Adrenal gland (tissue), 5 donors: ENCODE data around the gene CTSS.

ENCODE experiments used
- CTCF ChIP-seq, 6 experiments: fragments of 450-650 bp in 4 of 6; fragments of 200-600 bp in 2 of 6; sonication (generic) in 1 of 6; IDR thresholded peaks; 1 replicate in 5 of 6; 2 replicates in 1 of 6; pipeline versions ENCODE4 v1.5.1 to v1.8.0; 2016 to 2021; ENCODE audit warnings: antibody characterized with exemption in 6 of 6, mild to moderate bottlenecking in 2 of 6, moderate library complexity in 1 of 6
- POLR2A ChIP-seq, 2 donors: fragments of 450-650 bp; IDR thresholded peaks; one replicate each; pipeline ENCODE4 v1.6.1; 2017; ENCODE audit warnings: antibody characterized with exemption in 2 of 2, mild to moderate bottlenecking in 2 of 2, moderate library complexity in 1 of 2
- donor health status: DM: no; HTN: no; CAD: no.

- TF ChIP-seq POLR2A (IDR thresholded peaks at IDR 0.05) (no peak), CTCF (IDR thresholded peaks at IDR 0.05) (no peak)
These were observed 3.8 kb downstream of the CTSS start for GRCh38 chr1:150761801-150762200.
